ENCODE results near the gene XIAP.

GRCh38 chrX:123822965-123823364 lies 36.9 kb upstream of the XIAP start:
- TF ChIP-seq POLR2A (IDR thresholded peaks at IDR 0.05): peak; percentile 46
- no peak for TF ChIP-seq CTCF (IDR thresholded peaks at IDR 0.05)
